Epithelial cell of proximal tubule (primary cell): ENCODE measurements around the gene GPC3. TPM values are rescaled to one million over a fixed set of nuclear protein-coding genes. Genes with fewer than 3 reads are reported as not detected.
"Not testable (repeated sequence)": the region's sequence is repeated elsewhere in the genome, so short reads cannot be mapped to it uniquely, and the experiment has no call there.

Experiments
- DNase-seq: peaks from one replicate; pipeline ENCODE4 v3.0.0-alpha.2; 2011; ENCODE audit warnings: low read depth
- H3K4me3 ChIP-seq: 2 replicates; pipeline ENCODE4 v1.5.1; 2011; ENCODE audit warnings: low read depth, mild to moderate bottlenecking, low read length
- CTCF ChIP-seq: conservative IDR thresholded peaks from 2 replicates; pipeline ENCODE4 v1.5.1; 2012; ENCODE audit warnings: low read depth, mild to moderate bottlenecking, low read length
- total RNA-seq: library from RNA; depleted of rRNA; stranded (reverse); fragments of >200 nt; gene quantifications from 2 replicates; pipeline ENCODE4 v1.2.3, GENCODE V29; 2015

GPC3 gene
- total RNA-seq, 1 donor from 2014 or later, result 3.3 TPM

- TF ChIP-seq CTCF, result no peak
- no peak overlapping the region for H3K4me3 ChIP-seq
- no peak for DNase-seq
Measured at GRCh38 chrX:133771086-133771646, 214.2 kb downstream of the GPC3 start.

DNA sequence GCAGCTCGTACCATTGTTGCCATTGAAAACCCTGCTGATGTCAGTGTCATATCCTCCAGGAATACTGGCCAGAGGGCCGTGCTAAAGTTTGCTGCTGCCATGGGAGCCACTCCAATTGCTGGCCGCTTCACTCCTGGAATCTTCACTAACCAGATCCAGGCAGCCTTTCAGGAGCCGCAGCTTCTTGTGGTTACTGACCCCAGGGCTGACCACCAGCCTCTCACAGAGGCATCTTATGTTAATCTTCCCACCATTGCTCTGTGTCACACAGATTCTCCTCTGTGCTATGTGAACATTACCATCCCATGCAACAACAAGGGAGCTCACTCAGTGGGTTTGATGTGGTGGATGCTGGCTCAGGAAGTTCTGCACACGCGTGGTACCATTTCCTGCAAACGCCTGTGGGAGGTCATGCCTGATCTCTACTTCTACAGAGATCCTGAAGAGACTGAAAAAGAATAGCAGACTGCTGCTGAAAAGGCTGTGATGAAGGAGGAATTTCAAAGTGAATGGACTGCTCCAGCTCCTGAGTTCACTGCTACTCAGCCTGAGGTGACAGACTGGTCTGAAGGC, 222.3 kb downstream of the GPC3 start:
- H3K4me3 ChIP-seq, DNase-seq: not testable (repeated sequence)

DNA sequence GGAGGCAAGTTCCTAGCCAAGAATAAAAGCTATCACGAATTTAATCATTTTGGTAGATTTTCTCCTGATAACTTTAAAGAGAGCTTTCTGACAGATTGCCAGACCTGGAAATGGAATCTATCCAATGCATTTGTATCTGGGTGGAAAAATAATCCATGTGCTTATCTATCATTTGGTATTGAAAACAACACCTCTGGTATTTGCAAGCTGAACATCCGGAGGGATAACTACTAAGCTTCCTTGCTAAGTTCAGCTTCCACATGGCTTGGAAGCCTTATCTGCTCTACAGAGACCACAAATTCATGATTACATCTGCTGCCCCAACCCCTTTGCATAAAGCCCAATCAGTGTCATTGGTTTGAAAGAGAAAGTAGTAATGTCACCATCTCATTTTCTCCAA, 230.7 kb downstream of the GPC3 start:
- H3K4me3 ChIP-seq, result no peak overlapping the region
- DNase-seq, result no peak
- no peak for TF ChIP-seq CTCF

DNA sequence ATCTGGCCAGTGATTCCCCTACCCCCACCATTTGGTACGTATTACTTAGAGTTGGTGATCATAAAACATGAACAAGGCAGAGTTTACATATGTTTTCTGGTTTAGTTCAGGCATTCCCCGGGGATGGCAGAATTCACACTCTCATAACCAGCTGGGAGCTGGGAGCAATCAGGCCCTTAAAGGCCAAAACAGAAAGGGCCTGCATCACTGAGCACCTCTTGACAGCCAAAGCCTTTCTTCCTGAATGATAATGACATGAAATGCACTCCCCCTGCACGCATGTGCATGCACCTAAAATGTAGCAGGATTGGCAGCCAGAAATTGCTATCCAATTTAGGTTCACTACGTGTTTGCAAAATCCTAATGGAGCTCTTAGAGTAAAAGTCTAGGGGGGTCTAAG, 235.4 kb downstream of the GPC3 start:
- DNase-seq, result no peak
- no peak for TF ChIP-seq CTCF
- no peak overlapping the region for H3K4me3 ChIP-seq

- no peak overlapping the region for H3K4me3 ChIP-seq
- TF ChIP-seq CTCF, result no peak
- DNase-seq, result no peak
Measured at GRCh38 chrX:133749370-133749769, 236.0 kb downstream of the GPC3 start.

DNA sequence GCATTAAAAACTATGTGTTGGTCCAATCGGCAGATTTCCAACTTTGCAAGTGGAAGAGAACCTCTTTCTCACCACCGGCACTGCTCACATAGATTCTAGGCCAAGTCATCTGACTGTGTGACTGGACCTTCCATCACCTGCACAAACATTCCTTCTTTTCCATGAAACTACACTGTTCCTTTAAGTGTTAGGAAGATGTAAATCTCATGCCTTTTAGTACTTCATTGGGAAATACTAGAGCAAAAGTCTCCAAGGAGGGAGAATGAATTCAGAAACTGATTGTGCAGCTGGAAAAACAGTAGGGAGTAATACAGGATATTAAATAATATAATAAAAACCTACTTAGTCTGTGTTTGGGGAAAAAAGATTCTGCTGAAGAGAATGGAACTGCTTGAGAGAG, 238.2 kb downstream of the GPC3 start:
- no peak for DNase-seq
- no peak for TF ChIP-seq CTCF
- H3K4me3 ChIP-seq, result no peak overlapping the region

DNA sequence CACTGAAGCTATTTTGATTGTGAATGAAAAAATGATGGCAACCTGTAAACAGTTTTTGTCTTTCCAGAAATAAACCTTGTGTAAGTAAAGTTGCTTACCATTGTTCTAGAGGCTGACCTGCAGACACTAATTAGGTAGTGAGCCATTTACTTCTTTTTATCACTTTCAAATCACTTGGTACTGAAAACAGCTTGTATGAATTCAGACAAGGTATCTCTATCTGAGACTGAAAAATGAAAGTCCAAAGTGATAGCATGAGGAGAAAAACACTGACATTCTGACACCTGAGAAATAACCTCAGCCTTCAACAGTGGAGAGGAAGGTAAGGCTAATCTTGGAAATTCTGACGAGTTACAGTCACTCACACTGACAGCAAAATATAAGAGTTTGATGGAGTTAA, 238.8 kb downstream of the GPC3 start:
- no peak for DNase-seq
- TF ChIP-seq CTCF, result no peak
- H3K4me3 ChIP-seq, result no peak overlapping the region
